ENCODE results near the gene GUCD1.
"Not testable (repeated sequence)": the region's sequence is repeated elsewhere in the genome, so short reads cannot be mapped to it uniquely, and the experiment has no call there.

Gene GUCD1

DNA sequence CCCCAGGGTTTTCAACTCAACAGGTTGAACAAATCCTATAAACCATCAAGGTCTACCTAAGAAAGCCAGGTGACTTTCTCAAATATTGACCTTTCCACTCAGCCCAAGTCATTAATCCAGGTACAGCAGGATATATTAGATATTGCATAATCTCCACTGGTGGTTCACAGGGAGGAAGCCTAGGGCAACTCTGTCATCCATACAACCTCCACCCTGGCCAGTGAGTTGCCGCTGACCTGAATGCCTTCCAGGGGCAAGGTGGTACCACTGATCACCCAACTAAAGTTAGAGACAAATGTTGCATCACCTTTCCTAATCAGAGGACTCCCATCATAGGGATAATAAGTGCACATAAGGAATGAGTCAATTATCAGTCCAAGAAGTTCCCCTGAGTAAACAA is 22.9 kb downstream of the GUCD1 start:
- in situ Hi-C loops (cut with MboI; ENCODE audit: low sequenced_read_pairs): no loop called here

DNA sequence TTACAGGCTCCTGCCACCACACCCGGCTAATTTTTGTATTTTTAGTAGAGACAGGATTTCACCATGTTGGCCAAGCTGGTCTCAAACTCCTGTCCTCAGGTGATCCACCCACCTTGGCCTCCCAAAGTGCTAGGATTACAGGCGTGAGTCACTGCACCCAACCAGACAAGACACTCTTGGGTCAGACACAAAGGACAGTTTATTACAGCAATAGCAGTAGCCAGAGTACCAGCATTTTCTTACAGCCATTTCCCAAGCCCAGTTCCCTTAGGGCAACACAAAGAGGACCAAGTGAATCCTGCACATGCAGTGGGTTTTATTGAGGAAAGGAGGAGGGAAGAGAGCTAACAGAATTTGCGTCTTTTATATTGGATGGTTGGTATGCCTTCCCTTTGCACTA is 24.0 kb downstream of the GUCD1 start:
- in situ Hi-C loops (cut with MboI; ENCODE audit: low sequenced_read_pairs): not testable (repeated sequence)

DNA sequence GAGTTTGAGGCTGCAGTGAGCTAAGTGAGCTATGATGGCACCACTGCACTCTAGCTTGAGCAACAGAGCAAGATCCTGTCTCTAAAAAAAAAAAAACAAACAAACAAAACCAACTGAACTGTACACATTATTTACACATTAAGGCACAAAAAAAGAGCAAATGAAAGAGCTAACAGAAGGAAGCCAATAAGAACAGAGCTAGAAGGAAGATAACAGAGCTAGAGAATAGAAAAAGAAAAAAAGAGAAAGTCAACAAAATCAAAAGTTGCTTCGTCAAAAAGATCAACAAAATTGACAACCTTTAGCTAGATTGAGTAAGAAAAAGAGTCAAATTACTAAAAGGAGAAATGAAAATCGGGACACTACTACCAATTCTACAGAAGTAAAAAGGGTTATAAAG is 25.0 kb downstream of the GUCD1 start:
- in situ Hi-C loops (cut with MboI; ENCODE audit: low sequenced_read_pairs): no loop called here

DNA sequence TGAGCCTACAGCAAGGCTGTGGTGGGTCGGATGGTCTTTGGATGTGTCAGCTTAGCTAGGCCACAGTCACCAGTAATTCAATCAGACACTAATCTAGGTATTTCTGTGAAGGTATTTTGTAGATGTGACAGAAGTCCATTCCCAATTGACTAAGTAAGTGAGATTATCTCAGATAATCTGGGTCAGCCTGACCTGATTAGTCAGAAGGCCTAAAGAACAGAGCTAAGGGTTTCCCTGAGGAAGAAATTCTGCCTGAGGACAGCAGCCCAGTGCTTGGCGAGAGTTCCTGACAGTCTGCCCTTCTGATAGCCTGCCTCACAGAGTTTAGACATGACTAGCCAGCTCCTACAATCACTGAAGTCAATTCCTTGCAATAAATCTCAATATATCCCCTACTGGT is 28.7 kb downstream of the GUCD1 start:
- in situ Hi-C loops (cut with MboI; ENCODE audit: low sequenced_read_pairs): no loop called here

DNA sequence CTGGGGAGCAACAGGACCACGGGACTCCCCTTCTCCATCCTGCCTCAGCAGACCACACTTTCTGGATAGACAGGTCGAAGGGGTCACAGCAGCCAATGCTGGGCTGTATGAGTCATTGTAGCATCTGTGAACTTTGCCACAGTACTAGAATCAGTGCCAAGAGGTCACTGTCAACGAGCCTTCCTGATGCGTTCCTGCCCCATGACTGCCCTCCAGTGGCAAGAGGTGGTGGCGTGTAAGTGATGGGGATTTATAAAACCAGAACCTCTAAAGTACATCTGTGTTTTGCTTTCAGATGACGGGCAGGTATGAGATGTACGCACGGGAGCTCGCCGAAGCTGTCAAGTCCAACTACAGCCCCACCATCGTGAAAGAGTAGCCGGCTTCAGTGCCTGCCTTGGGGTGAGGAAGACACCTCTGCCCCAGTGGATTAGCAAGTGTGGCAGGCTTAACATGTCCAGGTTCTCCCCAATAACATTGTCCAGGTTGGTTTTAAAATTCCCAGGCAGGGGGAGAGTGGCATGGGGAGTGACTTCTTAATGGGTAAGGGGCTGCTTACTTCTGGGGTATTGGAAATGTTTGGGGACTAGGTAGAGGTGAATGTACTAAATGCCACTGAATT is 29.4 kb downstream of the GUCD1 start:
- in situ Hi-C loops (cut with MboI; ENCODE audit: low sequenced_read_pairs): no loop called here

DNA sequence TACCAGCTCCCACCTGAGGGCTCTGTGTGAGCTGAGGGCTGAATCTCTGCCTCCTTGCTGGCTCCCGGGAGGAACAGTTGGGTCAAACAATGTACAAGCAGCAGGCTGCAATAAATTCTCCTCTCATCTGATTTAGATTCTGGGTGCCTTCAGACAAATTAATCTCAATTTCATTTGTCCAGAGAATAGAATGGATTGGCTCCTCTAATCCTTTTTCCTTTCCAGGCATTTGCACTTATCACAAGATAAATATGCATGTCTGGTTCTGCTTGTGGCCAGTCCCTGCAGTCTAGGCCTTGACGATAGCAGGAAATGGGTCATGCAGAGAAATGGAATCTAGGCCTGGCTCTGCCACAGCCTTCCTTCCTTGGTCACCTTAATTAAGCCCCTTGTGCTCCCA is 31.1 kb downstream of the GUCD1 start:
- in situ Hi-C loops (cut with MboI; ENCODE audit: low sequenced_read_pairs): loop anchor here (25.0 kb wide), 1 partner anchor 112 kb away; no protein-coding TSS in a partner anchor

DNA sequence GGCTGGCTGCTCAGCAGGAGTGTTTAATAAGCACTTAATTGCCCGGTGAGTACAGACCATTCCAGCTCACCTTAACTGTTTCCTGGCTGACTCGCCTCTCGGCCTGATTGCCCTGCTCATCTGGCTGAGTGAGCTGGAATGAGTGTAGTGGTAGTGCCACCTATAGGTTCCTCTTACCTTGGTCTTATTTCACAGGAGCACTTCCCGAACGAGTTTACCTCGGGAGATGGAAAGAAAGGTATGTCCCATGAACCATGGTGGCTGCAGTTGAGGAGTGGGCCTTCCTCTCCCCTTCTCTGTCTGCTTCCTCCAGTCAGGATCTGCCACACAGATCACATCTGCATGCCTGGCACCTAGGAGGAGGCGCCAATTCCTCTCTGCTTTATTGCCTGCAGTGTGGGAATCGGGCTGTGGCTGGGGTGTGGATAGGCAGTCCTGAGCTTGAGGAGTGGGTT is 33.1 kb downstream of the GUCD1 start:
- in situ Hi-C loops (cut with MboI; ENCODE audit: low sequenced_read_pairs): loop anchor here (25.0 kb wide), 1 partner anchor 110 kb away; no protein-coding TSS in a partner anchor

DNA sequence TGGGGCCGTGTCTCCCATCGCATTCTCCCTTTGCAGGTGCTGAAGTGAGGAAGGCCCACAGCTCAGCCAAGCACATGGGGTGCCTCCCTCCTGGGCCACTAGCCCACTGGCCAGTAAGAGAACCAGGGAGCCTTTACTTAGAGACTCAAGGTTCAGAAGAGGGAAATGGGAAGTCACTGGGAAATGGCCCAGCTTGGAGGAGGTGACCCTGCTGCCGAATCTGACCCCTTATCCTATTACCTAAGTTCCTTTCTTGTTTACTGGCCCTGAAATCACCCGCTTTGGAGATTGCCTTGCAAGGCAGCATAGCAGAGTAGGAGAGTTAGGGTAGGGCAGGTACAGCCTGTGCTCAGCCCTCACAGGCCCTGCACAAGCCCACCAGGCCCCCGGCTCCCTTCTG is 35.4 kb downstream of the GUCD1 start:
- in situ Hi-C loops (cut with MboI; ENCODE audit: low sequenced_read_pairs): loop anchor here (25.0 kb wide), 1 partner anchor 107 kb away; no protein-coding TSS in a partner anchor

DNA sequence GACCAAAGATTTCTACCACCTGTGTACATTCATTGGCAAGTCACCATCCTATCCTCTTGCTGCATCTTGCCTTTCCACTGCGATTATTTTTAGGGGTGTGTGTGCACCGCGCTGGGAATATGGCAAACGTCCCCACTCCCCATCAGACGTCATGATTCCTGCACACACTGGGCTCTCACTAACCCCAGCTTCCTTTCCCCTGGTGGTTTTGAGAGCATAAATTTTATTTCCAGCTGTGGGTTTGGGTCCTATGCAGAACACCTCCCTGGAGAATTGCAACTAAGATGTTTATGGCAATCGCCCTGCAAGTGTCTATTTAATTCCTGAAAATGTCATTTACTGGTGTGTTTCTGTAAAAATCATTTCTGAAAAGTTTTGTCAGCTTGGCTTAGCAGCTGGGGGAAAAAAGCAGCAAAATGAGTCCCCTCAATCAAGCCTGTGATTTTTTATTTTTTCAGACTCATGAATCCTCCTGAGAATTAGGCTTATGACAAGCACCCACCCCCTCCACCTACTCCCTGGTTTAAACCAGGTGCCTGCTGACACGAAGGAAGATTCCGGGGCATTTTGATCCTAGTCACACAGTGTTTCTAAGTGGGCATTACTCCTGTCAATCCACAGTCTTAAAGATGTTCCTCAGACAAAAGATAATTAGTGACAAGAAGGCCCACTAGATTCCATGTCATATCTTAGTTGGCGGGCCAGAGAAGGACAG is 36.0 kb downstream of the GUCD1 start:
- in situ Hi-C loops (cut with MboI; ENCODE audit: low sequenced_read_pairs): loop anchor here (25.0 kb wide), 1 partner anchor 107 kb away; no protein-coding TSS in a partner anchor

DNA sequence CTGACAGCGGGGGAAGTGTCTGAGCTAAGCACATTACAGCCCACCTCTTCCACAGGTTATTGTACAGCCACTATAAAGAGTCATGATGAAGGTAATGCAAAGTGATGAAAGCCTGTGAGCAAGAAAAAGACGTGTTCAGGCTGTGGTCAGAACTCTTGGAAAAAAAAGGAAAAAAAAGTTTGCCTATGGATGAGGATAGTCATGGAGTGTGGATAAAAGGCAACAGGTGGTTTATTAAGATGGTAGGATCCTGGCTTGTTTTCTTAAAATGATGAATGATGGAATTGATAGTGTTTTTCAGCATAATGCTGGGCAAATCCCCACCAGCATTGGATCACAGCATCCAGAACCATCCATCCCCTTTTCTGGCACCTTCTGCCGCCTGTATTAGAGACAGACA is 36.7 kb downstream of the GUCD1 start:
- in situ Hi-C loops (cut with MboI; ENCODE audit: low sequenced_read_pairs): loop anchor here (25.0 kb wide), 1 partner anchor 106 kb away; no protein-coding TSS in a partner anchor

DNA sequence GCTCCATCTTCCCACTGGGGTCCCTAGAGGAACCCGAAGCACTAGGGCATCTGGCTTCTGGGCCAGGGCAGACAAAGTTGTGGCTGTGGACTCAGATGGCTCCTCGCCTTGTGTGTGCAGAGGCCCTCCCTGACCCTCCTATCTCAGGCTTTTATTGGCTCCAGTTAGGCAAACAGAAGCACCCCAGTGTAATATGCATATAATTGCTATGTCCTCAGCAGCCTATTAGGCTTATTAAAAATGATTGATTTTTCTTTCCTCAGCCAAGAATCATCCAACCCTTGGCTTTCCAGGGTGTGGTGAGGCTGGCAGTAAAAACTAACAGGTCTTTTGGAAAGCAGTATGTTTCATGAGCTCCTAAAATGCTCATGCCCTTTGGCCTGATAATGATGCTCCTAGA is 37.5 kb downstream of the GUCD1 start:
- in situ Hi-C loops (cut with MboI; ENCODE audit: low sequenced_read_pairs): loop anchor here (25.0 kb wide), 1 partner anchor 105 kb away; no protein-coding TSS in a partner anchor

DNA sequence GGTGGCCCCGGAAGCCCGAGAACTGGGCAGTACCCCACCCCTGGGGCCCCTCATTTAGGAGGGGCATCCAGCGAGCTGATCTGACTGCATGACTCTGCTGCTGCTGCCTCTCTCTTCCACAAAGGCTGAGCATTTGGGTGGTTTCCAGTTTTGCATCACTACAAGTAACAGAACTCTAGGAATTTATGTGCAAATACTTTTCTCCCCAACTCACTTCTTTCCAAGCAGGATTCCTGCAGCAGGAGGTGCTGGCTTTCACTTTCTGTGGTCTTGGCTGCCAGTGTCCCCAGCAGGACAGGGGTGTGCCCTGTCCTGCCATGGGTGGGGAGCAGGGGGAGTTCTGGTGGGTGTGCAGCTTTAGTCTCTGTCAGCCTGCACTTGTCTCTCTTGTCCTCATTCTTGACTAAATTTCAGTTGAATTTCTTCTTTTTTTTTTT is 38.6 kb downstream of the GUCD1 start:
- in situ Hi-C loops (cut with MboI; ENCODE audit: low sequenced_read_pairs): loop anchor here (25.0 kb wide), 1 partner anchor 104 kb away; no protein-coding TSS in a partner anchor

DNA sequence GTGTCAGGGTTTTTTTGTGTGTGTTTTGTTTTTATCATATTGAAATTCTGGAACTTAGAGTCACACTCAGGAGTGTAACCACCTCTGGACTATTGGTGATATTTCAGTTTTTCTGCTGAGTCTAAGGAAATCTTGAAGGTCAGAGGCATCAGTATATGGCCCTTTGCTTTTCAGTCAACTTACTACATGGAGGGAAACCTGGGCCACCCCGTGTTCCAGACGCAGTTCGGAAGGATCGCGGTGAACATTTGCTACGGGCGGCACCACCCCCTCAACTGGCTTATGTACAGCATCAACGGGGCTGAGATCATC is 40.0 kb downstream of the GUCD1 start:
- in situ Hi-C loops (cut with MboI; ENCODE audit: low sequenced_read_pairs): loop anchor here (25.0 kb wide), 1 partner anchor 103 kb away; no protein-coding TSS in a partner anchor

DNA sequence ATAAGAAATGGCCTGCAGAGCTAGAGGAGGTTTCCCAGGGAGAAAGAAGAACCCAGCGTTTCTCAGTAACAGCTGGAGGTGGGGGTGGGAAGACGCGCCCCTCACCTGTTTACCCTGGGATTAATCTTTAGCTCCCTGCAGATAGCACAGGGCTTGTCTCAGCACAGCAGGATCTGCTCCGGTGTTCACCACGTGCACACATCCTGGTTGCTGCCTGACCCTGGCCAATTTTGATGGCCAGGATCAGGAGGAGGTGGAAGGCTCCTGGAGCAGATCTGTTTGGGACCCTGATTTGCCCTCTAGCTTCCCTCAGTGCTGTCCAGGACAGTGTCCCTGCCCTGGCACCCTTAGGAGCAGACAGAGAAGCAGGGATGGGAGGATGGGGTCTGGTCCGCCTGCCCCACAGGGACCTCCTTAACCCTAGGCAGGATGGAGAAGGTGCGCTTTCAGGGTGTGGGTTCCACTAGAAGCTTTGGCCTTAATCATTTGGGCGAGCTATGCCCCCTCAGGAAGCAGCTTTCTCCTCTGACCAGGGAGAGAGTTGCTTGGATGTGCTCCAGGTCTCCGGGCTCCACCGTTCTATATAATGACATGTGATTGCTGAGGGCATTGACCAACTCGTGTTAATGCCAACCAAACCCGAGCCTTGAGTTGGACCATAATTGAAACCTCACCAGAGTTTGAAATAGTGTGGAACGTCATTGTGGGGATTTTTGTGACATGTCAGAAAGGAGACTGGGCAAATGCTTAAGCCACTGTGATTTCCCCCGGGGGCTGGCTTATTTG is 40.5 kb downstream of the GUCD1 start:
- in situ Hi-C loops (cut with MboI; ENCODE audit: low sequenced_read_pairs): loop anchor here (25.0 kb wide), 1 partner anchor 102 kb away; no protein-coding TSS in a partner anchor

DNA sequence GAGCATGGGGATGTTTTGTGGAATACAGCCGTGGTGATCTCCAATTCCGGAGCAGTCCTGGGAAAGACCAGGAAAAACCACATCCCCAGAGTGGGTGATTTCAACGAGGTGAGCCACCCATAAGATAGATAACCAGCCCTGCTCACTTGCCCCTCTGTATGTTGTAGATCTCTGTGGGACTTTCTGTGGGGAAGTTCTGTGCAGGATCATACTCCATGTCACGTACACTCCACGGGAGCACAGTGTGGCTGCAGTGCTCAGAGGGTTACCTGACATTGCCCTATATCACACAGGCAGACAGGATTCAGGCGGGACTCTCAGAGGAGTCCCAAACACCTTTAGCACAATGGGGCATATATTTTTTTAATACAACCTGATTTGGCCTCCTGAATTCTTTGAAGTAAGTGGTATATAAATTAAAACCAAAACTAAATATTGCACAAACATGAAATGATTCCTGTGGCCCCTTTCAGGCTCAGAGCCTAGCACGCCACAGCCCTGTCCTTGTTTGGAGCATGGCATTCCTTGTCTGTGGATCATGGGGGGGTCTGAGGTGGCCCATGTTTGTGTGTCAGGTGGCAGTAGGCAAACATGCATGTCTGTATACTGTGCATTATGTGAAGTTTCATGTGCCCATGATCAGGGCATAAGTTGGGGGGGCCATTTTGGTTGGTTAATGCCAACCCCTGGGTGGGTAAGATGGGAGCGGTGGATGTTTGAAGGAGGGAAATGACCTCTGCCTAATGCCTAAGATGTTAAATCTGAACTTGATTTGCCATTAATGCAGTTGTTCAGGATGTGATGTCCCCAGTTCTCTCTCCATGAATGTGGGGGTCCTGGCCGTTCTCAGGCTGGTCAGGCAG is 41.3 kb downstream of the GUCD1 start:
- in situ Hi-C loops (cut with MboI; ENCODE audit: low sequenced_read_pairs): loop anchor here (25.0 kb wide), 1 partner anchor 101 kb away; no protein-coding TSS in a partner anchor

DNA sequence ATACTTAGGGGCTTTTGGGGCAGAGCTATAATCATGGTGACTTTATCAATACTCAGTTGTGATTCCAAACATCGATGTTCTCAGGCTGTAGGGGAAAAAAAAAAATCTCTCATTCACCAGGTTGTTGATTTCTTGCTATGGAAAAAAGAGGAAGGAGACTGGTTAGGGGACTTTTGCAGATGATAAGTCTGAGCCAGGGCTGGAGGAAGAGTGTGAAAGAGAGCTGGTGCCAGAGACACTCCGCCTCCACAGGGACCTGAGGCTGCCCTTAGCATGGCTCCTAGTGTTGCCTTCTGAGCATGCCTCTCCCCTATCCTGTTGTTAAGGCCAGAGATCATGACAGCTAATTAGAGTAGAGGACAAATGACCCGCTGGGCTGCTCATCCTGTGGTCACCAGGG is 42.9 kb downstream of the GUCD1 start:
- in situ Hi-C loops (cut with MboI; ENCODE audit: low sequenced_read_pairs): loop anchor here (25.0 kb wide), 1 partner anchor 100 kb away; no protein-coding TSS in a partner anchor

DNA sequence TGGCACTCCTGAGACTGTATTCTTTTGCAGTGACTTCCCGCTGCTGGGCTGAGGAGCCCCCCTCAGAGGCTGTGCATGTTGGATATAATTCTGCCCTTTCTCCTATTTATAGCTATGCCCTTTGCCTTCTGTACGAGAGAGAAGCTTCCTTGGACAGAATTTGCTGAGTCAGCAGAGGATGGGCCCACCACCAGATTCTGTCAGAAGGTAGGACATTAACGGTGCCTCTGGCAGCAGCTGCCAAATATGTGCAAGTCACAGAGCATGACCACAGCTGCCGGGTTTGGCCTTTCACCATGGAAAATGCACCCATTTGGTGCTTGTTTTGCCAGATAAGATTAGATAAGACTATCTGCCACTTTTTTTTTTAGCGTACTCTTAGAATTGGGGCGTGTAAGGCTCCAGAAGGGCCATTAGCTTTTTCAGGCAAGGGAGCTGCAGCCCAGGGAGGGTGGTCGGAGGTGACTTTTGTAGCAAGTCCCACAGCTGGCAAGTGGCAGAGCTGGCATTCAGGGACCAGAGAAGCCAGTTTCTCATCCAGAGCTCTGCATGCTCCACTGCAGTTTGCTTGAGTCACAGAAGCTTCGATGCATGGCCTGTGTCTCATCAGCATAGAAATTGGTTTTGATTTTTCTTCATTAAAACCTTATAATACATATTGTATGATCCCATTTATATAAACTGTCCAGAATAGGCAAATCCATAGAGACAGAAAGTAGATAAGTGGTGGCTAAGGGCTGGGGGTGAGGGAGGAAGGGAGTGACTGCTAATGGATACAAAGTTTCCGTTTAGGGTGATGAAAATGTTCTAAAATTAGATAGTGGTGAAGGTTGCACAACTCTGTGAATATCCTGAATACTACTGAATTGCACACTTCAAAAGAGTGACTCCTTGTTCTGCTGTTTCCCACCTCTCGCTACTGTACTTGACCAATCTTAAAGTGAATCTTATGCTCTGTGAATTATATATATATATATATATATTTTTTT is 44.0 kb downstream of the GUCD1 start:
- in situ Hi-C loops (cut with MboI; ENCODE audit: low sequenced_read_pairs): loop anchor here (25.0 kb wide), 1 partner anchor 99 kb away; no protein-coding TSS in a partner anchor

DNA sequence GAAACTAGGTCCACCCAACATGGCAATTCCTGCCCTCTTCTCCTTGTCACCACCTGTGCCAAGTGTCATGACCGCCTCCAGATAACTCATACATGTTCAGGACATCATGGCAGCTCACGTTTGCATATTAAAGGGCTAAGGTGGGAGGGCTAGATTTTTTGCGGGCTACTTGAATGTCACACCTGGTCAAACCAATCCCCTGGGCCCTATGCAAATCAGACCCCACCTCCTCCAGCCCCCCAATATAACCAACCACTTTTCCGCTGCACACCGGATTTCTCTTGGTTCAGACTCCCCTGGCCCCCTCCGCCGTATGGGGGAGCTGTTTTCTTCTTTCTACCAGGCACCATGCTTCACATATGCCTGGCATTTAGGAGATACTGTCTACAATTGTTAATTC is 47.2 kb downstream of the GUCD1 start:
- in situ Hi-C loops (cut with MboI; ENCODE audit: low sequenced_read_pairs): loop anchor here (25.0 kb wide), 1 partner anchor 95 kb away; no protein-coding TSS in a partner anchor
